Hepatocyte (in vitro differentiated cells): Measurements from ENCODE around the gene NTRK1.

Source experiments
- EZH2 ChIP-seq: fragments of 200-600 bp; sonication (generic); IDR thresholded peaks from 2 replicates; pipeline ENCODE4 v1.6.1; 2016; ENCODE audit warnings: antibody characterized with exemption, mild to moderate bottlenecking, borderline replicate concordance
- EZH2phosphoT487 ChIP-seq: fragments of 200-600 bp; sonication (generic); IDR thresholded peaks from one replicate; pipeline ENCODE4 v1.6.1; 2018; ENCODE audit warnings: antibody characterized with exemption, mild to moderate bottlenecking, low read depth, moderate library complexity; ENCODE audit not compliant: unreplicated experiment, severe bottlenecking
- TF ChIP-seq, protein P1 (sequence below): fragments of 200-600 bp; sonication (generic); IDR thresholded peaks from 2 replicates; pipeline ENCODE4 v1.5.1; 2016; ENCODE audit warnings: antibody characterized with exemption, mild to moderate bottlenecking; ENCODE audit not compliant: poor library complexity

DNA sequence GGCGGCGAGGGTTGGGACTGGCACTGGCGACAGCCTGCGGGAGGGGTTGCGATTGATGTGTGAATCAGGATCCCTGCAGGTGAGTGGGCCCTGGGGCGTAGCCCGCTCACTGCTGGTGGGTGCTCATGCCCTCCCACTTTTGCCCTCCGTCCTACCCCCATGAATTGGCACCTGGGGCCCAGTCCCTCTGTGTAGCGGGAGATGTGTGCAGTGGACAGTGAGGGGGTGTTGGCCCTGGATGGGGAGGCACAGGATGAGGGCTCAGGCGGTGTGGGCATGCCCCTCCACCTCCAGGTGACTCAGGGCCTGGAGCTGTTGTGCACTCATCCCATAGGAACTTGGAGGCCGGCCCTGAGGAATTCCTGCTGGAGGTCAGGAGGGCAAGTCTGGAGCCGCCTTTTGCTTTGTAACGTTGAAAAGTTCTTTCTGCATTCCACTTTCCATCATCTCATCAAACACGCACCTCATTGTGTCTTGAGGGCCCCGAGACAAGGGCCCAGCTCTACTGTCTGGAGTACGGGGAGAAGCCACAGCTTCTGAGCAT is 35.9 kb downstream of the NTRK1 start:
- TF ChIP-seq, protein P1, sequence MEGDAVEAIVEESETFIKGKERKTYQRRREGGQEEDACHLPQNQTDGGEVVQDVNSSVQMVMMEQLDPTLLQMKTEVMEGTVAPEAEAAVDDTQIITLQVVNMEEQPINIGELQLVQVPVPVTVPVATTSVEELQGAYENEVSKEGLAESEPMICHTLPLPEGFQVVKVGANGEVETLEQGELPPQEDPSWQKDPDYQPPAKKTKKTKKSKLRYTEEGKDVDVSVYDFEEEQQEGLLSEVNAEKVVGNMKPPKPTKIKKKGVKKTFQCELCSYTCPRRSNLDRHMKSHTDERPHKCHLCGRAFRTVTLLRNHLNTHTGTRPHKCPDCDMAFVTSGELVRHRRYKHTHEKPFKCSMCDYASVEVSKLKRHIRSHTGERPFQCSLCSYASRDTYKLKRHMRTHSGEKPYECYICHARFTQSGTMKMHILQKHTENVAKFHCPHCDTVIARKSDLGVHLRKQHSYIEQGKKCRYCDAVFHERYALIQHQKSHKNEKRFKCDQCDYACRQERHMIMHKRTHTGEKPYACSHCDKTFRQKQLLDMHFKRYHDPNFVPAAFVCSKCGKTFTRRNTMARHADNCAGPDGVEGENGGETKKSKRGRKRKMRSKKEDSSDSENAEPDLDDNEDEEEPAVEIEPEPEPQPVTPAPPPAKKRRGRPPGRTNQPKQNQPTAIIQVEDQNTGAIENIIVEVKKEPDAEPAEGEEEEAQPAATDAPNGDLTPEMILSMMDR: no peak
- TF ChIP-seq EZH2phosphoT487 (no peak), EZH2 (no peak)
